Astrocyte (in vitro differentiated cells and primary cell): ENCODE measurements around the gene CDK6. TPM values are rescaled to one million over a fixed set of nuclear protein-coding genes. Genes with fewer than 3 reads are reported as not detected.
A peak's percentile ranks its signal among the peaks of the same experiment; 100 is the strongest.

Experiments
- DNase-seq: peaks from one replicate; pipeline ENCODE4 v3.0.0-alpha.2; 2010; ENCODE audit warnings: low read depth
- FAIRE-seq: peaks from 2 replicates; lab custom pipeline; 2011; peaks lifted over from hg19 to GRCh38; lab: Jason Lieb, UNC
- H2AFZ ChIP-seq: 2 replicates; pipeline ENCODE4 v1.6.0; 2012; ENCODE audit warnings: low read depth, low read length, inconsistent platforms
- H3K27ac ChIP-seq: 2 replicates; pipeline ENCODE4 v1.5.1; 2011; ENCODE audit warnings: low read depth, low read length, inconsistent platforms
- H3K27me3 ChIP-seq: 2 replicates; pipeline ENCODE4 v1.6.0; 2011; ENCODE audit warnings: low read length, inconsistent platforms; ENCODE audit not compliant: insufficient read depth
- H3K36me3 ChIP-seq: 2 replicates; pipeline ENCODE4 v1.5.1; 2011; ENCODE audit warnings: low read length, inconsistent platforms; ENCODE audit not compliant: insufficient read depth
- H3K4me1 ChIP-seq: 2 replicates; pipeline ENCODE4 v1.5.1; 2011; ENCODE audit warnings: low read length, inconsistent platforms; ENCODE audit not compliant: insufficient read depth
- H3K4me2 ChIP-seq: 2 replicates; pipeline ENCODE4 v1.6.0; 2012; ENCODE audit warnings: low read length, inconsistent platforms
- H3K4me3 ChIP-seq: 2 replicates; pipeline ENCODE4 v1.5.1; 2011; ENCODE audit warnings: low read depth, mild to moderate bottlenecking, low read length, inconsistent platforms; ENCODE audit not compliant: insufficient read depth
- H3K79me2 ChIP-seq: 2 replicates; pipeline ENCODE4 v1.6.0; 2012; ENCODE audit warnings: mild to moderate bottlenecking, low read length, inconsistent platforms; ENCODE audit not compliant: insufficient read depth
- H3K9ac ChIP-seq: 2 replicates; pipeline ENCODE4 v1.6.0; 2012; ENCODE audit warnings: mild to moderate bottlenecking, low read length, inconsistent platforms
- H3K9me3 ChIP-seq: 2 replicates; pipeline ENCODE4 v1.5.1; 2012; ENCODE audit warnings: low read depth, mild to moderate bottlenecking, low read length, inconsistent platforms; ENCODE audit not compliant: insufficient read depth
- H4K20me1 ChIP-seq: 2 replicates; pipeline ENCODE4 v1.6.0; 2012; ENCODE audit warnings: low read length, inconsistent platforms; ENCODE audit not compliant: insufficient read depth
- H3K27ac Mint-ChIP-seq: one replicate; pipeline ENCODE4 v1.8.0; 2021; ENCODE audit warnings: mild to moderate bottlenecking, mixed read lengths; ENCODE audit not compliant: unreplicated experiment
- H3K27me3 Mint-ChIP-seq: one replicate; pipeline ENCODE4 v1.8.0; 2021; ENCODE audit warnings: low read depth, mixed read lengths; ENCODE audit not compliant: unreplicated experiment
- H3K36me3 Mint-ChIP-seq: one replicate; pipeline ENCODE4 v1.8.0; 2021; ENCODE audit warnings: low read depth, mixed read lengths; ENCODE audit not compliant: unreplicated experiment
- H3K4me1 Mint-ChIP-seq: one replicate; pipeline ENCODE4 v1.8.0; 2021; ENCODE audit warnings: low read depth, mixed read lengths; ENCODE audit not compliant: unreplicated experiment
- H3K4me3 Mint-ChIP-seq: one replicate; pipeline ENCODE4 v1.8.0; 2021; ENCODE audit warnings: mild to moderate bottlenecking, moderate library complexity, mixed read lengths; ENCODE audit not compliant: unreplicated experiment
- H3K9me3 Mint-ChIP-seq: one replicate; pipeline ENCODE4 v1.8.0; 2021; ENCODE audit warnings: mild to moderate bottlenecking, mixed read lengths; ENCODE audit not compliant: unreplicated experiment
- EZH2 ChIP-seq: IDR thresholded peaks from 2 replicates; pipeline ENCODE4 v1.6.1; 2012; ENCODE audit warnings: mild to moderate bottlenecking, low read length, inconsistent platforms; ENCODE audit not compliant: insufficient read depth
- total RNA-seq: library from RNA; stranded (reverse); gene quantifications from 2 replicates; pipeline ENCODE4 v1.2.1, GENCODE V29; 2021
- TF ChIP-seq, protein P1 (sequence below): IDR thresholded peaks from 2 replicates; pipeline ENCODE4 v1.5.1; 2011; ENCODE audit warnings: low read depth, mild to moderate bottlenecking, inconsistent platforms, low read length, moderate library complexity; ENCODE audit not compliant: insufficient read depth

CDK6 gene
- total RNA-seq, 1 donor from 2014 or later: 160 TPM

DNA sequence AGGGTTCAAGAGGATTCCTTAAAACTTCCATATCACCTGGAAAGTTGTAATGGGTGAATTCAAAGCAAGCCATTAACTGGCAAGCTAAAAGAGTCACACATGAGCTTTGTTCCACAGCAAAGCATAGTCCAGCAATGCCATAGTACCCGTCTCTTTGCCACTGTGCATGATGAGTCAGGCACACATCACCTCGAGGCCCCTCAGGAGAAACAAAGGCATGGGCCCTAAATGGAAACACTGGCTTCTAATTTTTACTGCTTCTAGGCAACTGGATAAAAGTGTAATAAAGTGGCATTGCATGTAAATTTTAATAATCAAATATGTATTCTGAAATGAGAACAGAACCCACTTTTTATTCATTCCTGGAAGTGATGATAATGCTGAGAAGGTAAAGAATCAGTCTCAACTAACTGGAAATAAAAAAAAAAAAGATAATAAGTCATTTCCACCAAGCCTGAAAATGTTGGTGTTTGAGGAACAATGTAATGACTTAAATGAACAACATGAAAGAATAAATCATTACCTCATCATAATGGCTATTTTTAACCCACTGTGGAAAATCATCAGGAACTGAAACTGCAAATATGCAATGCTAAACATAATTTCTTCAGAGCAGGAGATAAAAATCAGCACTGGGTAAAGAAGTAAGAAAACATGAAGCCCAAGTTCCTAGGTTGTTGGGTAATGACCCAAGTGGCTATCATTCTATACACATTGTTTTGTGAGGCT, 104.9 kb downstream of the CDK6 start:
- Histone ChIP-seq H3K27ac (peak overlapping the region; percentile 53), H2AFZ (no peak overlapping the region), H3K4me1 (peaks cover 20% of the 10 kb centered on the region), H3K36me3 (no peaks in the 10 kb centered on the region), H4K20me1 (peaks cover 29% of the 10 kb centered on the region), H3K4me2 (peak overlapping the region; percentile 42), H3K79me2 (peaks cover 97% of the 10 kb centered on the region), H3K4me3 (no peak overlapping the region), H3K27me3 (no peaks in the 10 kb centered on the region), H3K9me3 (no peaks in the 10 kb centered on the region), H3K9ac (no peak overlapping the region)
- DNase-seq: peak; percentile 64
- Mint-ChIP-seq H3K36me3 (peaks cover 16% of the 10 kb centered on the region), H3K27me3 (no peaks in the 10 kb centered on the region), H3K4me3 (no peak overlapping the region), H3K9me3 (no peaks in the 10 kb centered on the region), H3K27ac (peak overlapping the region; percentile 26), H3K4me1 (peaks cover 17% of the 10 kb centered on the region)
- FAIRE-seq: no peak
- TF ChIP-seq, protein P1, sequence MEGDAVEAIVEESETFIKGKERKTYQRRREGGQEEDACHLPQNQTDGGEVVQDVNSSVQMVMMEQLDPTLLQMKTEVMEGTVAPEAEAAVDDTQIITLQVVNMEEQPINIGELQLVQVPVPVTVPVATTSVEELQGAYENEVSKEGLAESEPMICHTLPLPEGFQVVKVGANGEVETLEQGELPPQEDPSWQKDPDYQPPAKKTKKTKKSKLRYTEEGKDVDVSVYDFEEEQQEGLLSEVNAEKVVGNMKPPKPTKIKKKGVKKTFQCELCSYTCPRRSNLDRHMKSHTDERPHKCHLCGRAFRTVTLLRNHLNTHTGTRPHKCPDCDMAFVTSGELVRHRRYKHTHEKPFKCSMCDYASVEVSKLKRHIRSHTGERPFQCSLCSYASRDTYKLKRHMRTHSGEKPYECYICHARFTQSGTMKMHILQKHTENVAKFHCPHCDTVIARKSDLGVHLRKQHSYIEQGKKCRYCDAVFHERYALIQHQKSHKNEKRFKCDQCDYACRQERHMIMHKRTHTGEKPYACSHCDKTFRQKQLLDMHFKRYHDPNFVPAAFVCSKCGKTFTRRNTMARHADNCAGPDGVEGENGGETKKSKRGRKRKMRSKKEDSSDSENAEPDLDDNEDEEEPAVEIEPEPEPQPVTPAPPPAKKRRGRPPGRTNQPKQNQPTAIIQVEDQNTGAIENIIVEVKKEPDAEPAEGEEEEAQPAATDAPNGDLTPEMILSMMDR: no peak
- TF ChIP-seq EZH2: no peak

- Mint-ChIP-seq H3K4me1 (peaks cover 19% of the 10 kb centered on the region), H3K27me3 (no peaks in the 10 kb centered on the region), H3K36me3 (peaks cover 17% of the 10 kb centered on the region), H3K4me3 (no peak overlapping the region), H3K27ac (no peak overlapping the region), H3K9me3 (no peaks in the 10 kb centered on the region)
- no peak overlapping the region for H3K9ac ChIP-seq
- H3K4me2 ChIP-seq: peak overlapping the region; percentile 42
- H4K20me1 ChIP-seq: peaks cover 25% of the 10 kb centered on the region
- no peak overlapping the region for H2AFZ ChIP-seq
- H3K4me1 ChIP-seq: peaks cover 20% of the 10 kb centered on the region
- H3K27me3 ChIP-seq: no peaks in the 10 kb centered on the region
- peak overlapping the region; percentile 53 for H3K27ac ChIP-seq
- TF ChIP-seq EZH2: no peak
- TF ChIP-seq, protein P1: no peak
- H3K79me2 ChIP-seq: peaks cover 99% of the 10 kb centered on the region
- H3K36me3 ChIP-seq: no peaks in the 10 kb centered on the region
- DNase-seq: peak; percentile 78
- no peak overlapping the region for H3K4me3 ChIP-seq
- H3K9me3 ChIP-seq: no peaks in the 10 kb centered on the region
- FAIRE-seq: no peak
Measured at GRCh38 chr7:92730808-92731207, 105.6 kb downstream of the CDK6 start.

DNA sequence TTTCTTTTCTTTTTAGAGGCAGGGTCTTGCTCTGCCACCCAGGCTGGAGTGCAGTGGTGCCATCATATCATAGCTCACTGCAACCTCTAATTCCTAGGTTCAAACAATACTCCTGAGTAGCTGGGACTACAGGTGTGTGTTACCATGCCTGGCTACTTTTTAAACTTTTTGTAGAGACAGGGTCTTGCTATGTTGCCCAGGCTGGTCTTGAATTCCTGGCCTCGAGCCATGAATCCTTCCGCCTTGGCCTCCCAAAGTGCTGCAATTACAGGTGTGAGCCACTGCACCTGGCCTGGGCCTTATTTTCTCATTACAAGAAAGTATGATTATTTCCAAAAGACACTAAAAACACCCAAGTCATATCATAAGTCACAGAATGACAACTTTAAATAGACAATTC, 106.6 kb downstream of the CDK6 start:
- H3K27me3 Mint-ChIP-seq: no peaks in the 10 kb centered on the region
- no peaks in the 10 kb centered on the region for H3K9me3 ChIP-seq
- DNase-seq (no peak), FAIRE-seq (no peak)
- H3K9me3 Mint-ChIP-seq: peaks cover 1% of the 10 kb centered on the region
- no peak overlapping the region for H3K9ac ChIP-seq
- H3K79me2 ChIP-seq: peaks cover 100% of the 10 kb centered on the region
- H3K27ac ChIP-seq: no peak overlapping the region
- no peaks in the 10 kb centered on the region for H3K27me3 ChIP-seq
- H4K20me1 ChIP-seq: peaks cover 25% of the 10 kb centered on the region
- no peak overlapping the region for H2AFZ ChIP-seq
- peaks cover 18% of the 10 kb centered on the region for H3K36me3 Mint-ChIP-seq
- no peak overlapping the region for H3K4me2 ChIP-seq
- H3K4me1 Mint-ChIP-seq: peaks cover 20% of the 10 kb centered on the region
- no peak overlapping the region for H3K4me3 Mint-ChIP-seq
- H3K36me3 ChIP-seq: peaks cover 9% of the 10 kb centered on the region
- peaks cover 20% of the 10 kb centered on the region for H3K4me1 ChIP-seq
- H3K4me3 ChIP-seq: no peak overlapping the region
- no peak overlapping the region for H3K27ac Mint-ChIP-seq
- TF ChIP-seq, protein P1: no peak
- no peak for TF ChIP-seq EZH2
